ENCODE data around the gene DPM3. TPM values are rescaled to one million over a fixed set of nuclear protein-coding genes. Genes with fewer than 3 reads are reported as not detected.

Gene DPM3
- total and polyA plus RNA-seq, 2 donors (not counting 1 experiment from before 2014, with no cell fraction given) = 39.9 to 97.3 TPM

DNA sequence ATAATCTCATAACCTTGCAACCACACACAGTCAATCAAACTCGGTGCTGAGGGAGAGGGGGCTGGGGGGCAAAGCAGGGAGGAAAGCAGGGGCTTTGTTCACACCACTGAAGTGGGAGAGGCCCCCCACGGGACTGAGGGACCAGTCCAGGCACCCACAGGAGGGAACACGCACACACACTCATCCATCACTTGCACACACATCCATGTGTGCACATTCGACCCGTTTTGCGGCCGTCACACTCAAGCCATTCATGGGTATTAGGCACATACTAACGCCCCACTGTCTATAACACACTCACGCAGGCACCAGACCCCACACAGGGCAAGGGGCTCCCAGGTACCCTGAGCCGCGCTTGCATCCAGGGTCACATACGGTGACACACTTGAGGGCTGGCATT, 47.7 kb downstream of the DPM3 start:
- H3K4me1 Mint-ChIP-seq = peaks cover 6% of the 10 kb centered on the region
- H4K20me1 ChIP-seq (ENCODE audit: control insufficient read depth, insufficient read depth, low read length, poor library complexity, severe bottlenecking) = no peaks in the 10 kb centered on the region
- WGBS (ENCODE audit: insufficient coverage) = 80% methylated on average over 11 of the region's 12 CpGs

DNA sequence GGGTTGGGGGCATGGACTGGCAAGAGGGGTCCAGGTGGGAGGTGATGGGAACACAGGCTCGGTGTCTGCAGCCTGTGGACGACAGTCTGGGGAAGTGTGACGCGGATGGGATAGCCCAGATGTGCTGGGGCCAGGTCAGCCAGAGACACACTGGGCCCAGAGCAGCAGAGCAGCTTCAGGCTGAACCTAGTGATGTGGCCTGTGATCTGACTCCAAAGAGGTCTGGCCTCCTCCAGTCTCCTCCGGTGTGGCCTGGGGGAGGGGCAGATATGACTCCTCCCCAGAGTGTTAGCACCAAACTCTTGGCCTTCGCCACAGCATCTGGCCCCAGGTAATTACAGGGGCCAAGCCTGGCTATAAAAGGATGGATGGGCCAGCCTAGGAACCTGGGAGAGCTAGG, 48.2 kb downstream of the DPM3 start:
- no peak overlapping the region for H3K9ac ChIP-seq (ENCODE audit: low read length)
- CTCF ChIA-PET = interaction anchor here (0.6 to 6.8 kb wide), 36 partner anchors 8 to 149 kb away, joined by 3 to 307 read pairs (median 7); partner anchors contain the start of genes DPM3, EFNA4, KRTCAP2 and SLC50A1
- intact Hi-C loops (cut with micrococcal nuclease) = loop anchor here (5.0 kb wide), 2 partner anchors 35 to 500 kb away; partner anchors contain the start of gene EFNA1
- no peak overlapping the region for H3K4me3 ChIP-seq (ENCODE audit: control extremely low read depth in 1 of 5, extremely low read depth in 1 of 5, insufficient read depth in 1 of 5, low read depth in 2 of 5, low read length in 4 of 5)
- H3K4me1 ChIP-seq (ENCODE audit: control insufficient read depth in 2 of 2, insufficient read depth in 2 of 2, low read length in 2 of 2) = peaks cover 9 to 11% of the 10 kb centered on the region in 2 donors
- TF ChIP-seq EZH2 (IDR thresholded peaks at IDR 0.05; ENCODE audit: borderline replicate concordance, insufficient read depth, low read depth, low read length, poor library complexity, severe bottlenecking) = no peak
- TF ChIP-seq, protein P1, sequence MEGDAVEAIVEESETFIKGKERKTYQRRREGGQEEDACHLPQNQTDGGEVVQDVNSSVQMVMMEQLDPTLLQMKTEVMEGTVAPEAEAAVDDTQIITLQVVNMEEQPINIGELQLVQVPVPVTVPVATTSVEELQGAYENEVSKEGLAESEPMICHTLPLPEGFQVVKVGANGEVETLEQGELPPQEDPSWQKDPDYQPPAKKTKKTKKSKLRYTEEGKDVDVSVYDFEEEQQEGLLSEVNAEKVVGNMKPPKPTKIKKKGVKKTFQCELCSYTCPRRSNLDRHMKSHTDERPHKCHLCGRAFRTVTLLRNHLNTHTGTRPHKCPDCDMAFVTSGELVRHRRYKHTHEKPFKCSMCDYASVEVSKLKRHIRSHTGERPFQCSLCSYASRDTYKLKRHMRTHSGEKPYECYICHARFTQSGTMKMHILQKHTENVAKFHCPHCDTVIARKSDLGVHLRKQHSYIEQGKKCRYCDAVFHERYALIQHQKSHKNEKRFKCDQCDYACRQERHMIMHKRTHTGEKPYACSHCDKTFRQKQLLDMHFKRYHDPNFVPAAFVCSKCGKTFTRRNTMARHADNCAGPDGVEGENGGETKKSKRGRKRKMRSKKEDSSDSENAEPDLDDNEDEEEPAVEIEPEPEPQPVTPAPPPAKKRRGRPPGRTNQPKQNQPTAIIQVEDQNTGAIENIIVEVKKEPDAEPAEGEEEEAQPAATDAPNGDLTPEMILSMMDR (IDR thresholded peaks at IDR 0.05) = no peak
- H3K27ac Mint-ChIP-seq = no peak overlapping the region
- H3K4me2 ChIP-seq (replicated peaks; ENCODE audit: low read depth, low read length, poor library complexity, severe bottlenecking) = no peak overlapping the region
- peaks cover 6% of the 10 kb centered on the region for H3K4me1 Mint-ChIP-seq
- no peak overlapping the region for H3K27ac ChIP-seq (ENCODE audit: low read length in 2 of 2)
- no peak overlapping the region for H3K4me3 Mint-ChIP-seq
- H3K9me3 ChIP-seq (ENCODE audit: control extremely low read depth in 1 of 3, control insufficient read depth in 2 of 3, insufficient read depth in 1 of 3, low read length in 2 of 3) = no peaks in the 10 kb centered on the region
- no peak overlapping the region for H2AFZ ChIP-seq (ENCODE audit: insufficient read depth, low read depth, low read length, poor library complexity, severe bottlenecking)
- H3K36me3 ChIP-seq (replicated peaks in 1 of 2; ENCODE audit: control extremely low read depth in 1 of 2, control insufficient read depth in 1 of 2, extremely low read depth in 1 of 2, insufficient read depth in 2 of 2, low read length in 1 of 2) = no peaks in the 10 kb centered on the region
- ATAC-seq (ENCODE audit: low read depth) (no peak), DNase-seq (peak; percentile 21)
- WGBS (ENCODE audit: insufficient coverage) = 98% methylated on average over 6 of the region's 6 CpGs
- no peaks in the 10 kb centered on the region for H4K20me1 ChIP-seq (ENCODE audit: control insufficient read depth, insufficient read depth, low read length, poor library complexity, severe bottlenecking)
- no peaks in the 10 kb centered on the region for H3K9me3 Mint-ChIP-seq (ENCODE audit: insufficient read depth)
- POLR2A ChIA-PET = interaction anchor here (1.4 to 1.7 kb wide), 2 partner anchors 75 to 81 kb away, joined by 4 to 9 read pairs; partner anchors contain the start of gene KRTCAP2
- H3K27me3 ChIP-seq (replicated peaks in 1 of 4; ENCODE audit: control extremely low read depth in 1 of 4, control insufficient read depth in 3 of 4, insufficient read depth in 4 of 4, low read length in 3 of 4) = peaks cover 0 to 6% (median 1%) of the 10 kb centered on the region in 4 experiments
- no peaks in the 10 kb centered on the region for H3K79me2 ChIP-seq (ENCODE audit: control insufficient read depth, insufficient read depth, low read length)
- H3K27me3 Mint-ChIP-seq = peaks cover 12% of the 10 kb centered on the region

More for the DNA sequence above, 47.7 kb downstream of the DPM3 start:
- no peak overlapping the region for H3K4me3 Mint-ChIP-seq
- Histone ChIP-seq H3K9me3 (ENCODE audit: control extremely low read depth in 1 of 3, control insufficient read depth in 2 of 3, insufficient read depth in 1 of 3, low read length in 2 of 3) (peaks cover 0 to 3% (median 0%) of the 10 kb centered on the region in 3 donors), H3K4me1 (ENCODE audit: control insufficient read depth in 2 of 2, insufficient read depth in 2 of 2, low read length in 2 of 2) (peaks cover 9 to 11% of the 10 kb centered on the region in 2 donors), H3K79me2 (ENCODE audit: control insufficient read depth, insufficient read depth, low read length) (no peaks in the 10 kb centered on the region), H3K27me3 (replicated peaks in 1 of 4; ENCODE audit: control extremely low read depth in 1 of 4, control insufficient read depth in 3 of 4, insufficient read depth in 4 of 4, low read length in 3 of 4) (peaks cover 0 to 7% (median 3%) of the 10 kb centered on the region in 4 experiments), H3K9ac (ENCODE audit: low read length) (no peak overlapping the region), H3K27ac (ENCODE audit: low read length in 2 of 2) (no peak overlapping the region), H3K36me3 (replicated peaks in 1 of 2; ENCODE audit: control extremely low read depth in 1 of 2, control insufficient read depth in 1 of 2, extremely low read depth in 1 of 2, insufficient read depth in 2 of 2, low read length in 1 of 2) (no peaks in the 10 kb centered on the region), H3K4me3 (ENCODE audit: control extremely low read depth in 1 of 5, extremely low read depth in 1 of 5, insufficient read depth in 1 of 5, low read depth in 2 of 5, low read length in 4 of 5) (no peak overlapping the region), H3K4me2 (replicated peaks; ENCODE audit: low read depth, low read length, poor library complexity, severe bottlenecking) (no peak overlapping the region), H2AFZ (ENCODE audit: insufficient read depth, low read depth, low read length, poor library complexity, severe bottlenecking) (no peak overlapping the region)
- H3K27me3 Mint-ChIP-seq = peaks cover 13% of the 10 kb centered on the region
- TF ChIP-seq EZH2 (IDR thresholded peaks at IDR 0.05; ENCODE audit: borderline replicate concordance, insufficient read depth, low read depth, low read length, poor library complexity, severe bottlenecking) = no peak
- TF ChIP-seq, protein P1 (IDR thresholded peaks at IDR 0.05) = no peak
- intact Hi-C loops (cut with micrococcal nuclease) = loop anchor here (5.0 kb wide), 2 partner anchors 35 to 500 kb away; partner anchors contain the start of gene EFNA1
- no peak overlapping the region for H3K27ac Mint-ChIP-seq
- no peak for ATAC-seq (ENCODE audit: low read depth)
- no peak for DNase-seq
- H3K9me3 Mint-ChIP-seq (ENCODE audit: insufficient read depth) = no peaks in the 10 kb centered on the region
- ChIA-PET CTCF (interaction anchor here (1.1 to 6.8 kb wide), 8 partner anchors 15 to 134 kb away, joined by 3 to 307 read pairs (median 14); partner anchors contain the start of genes KRTCAP2 and SLC50A1), POLR2A (interaction anchor here (1.7 kb wide), 1 partner anchor 75 kb away, joined by 9 read pairs; no protein-coding TSS in a partner anchor)

Data from B cell (primary cell).